HepG2 (cell line): ENCODE results near the gene AP2S1. TPM values are rescaled to one million over a fixed set of nuclear protein-coding genes. Genes with fewer than 3 reads are reported as not detected.
A peak's percentile ranks its signal among the peaks of the same experiment; 100 is the strongest.

Experiments
- ATAC-seq: fragments of 200-7000 bp; cut with Tn5 transposase; 3 replicates; pipeline ENCODE4 v1.9.1; 2020; ENCODE audit warnings: mild to moderate bottlenecking, moderate library complexity
- BruUV-seq: library from RNA; stranded (reverse); fragments of 400-500 nt; replicated peaks from 2 replicates; lab custom pipeline; 2021; lab: Mats Ljungman, UMichigan
- CTCF ChIA-PET: fragments of 300-600 bp; formaldehyde crosslinking; extraction: SDS; loops from one replicate; lab custom pipeline; 2021; ENCODE audit warnings: low total read pairs, inconsistent platforms, low intra/inter-chr PET ratio; lab: Yijun Ruan, JAX
- POLR2A ChIA-PET: fragments of 350-600 bp; sonication (Branson Sonifier 250); formaldehyde crosslinking; loops from one replicate; lab custom pipeline; 2020; ENCODE audit warnings: antibody characterized with exemption, inconsistent platforms; lab: Yijun Ruan, JAX
- DNase-seq: peaks from one replicate; pipeline ENCODE4 v3.0.0-alpha.2; 2015; ENCODE audit warnings: low spot score
- FAIRE-seq: peaks from 3 replicates; lab custom pipeline; 2011; peaks lifted over from hg19 to GRCh38; lab: Jason Lieb, UNC
- H2AFZ ChIP-seq: one replicate; pipeline ENCODE4 v1.6.1; 2011; ENCODE audit warnings: low read length, inconsistent platforms
- H3K27ac ChIP-seq: fragments of 300-600 bp; 3 replicates; pipeline ENCODE4 v1.8.0; 2011; ENCODE audit warnings: mixed run types, mild to moderate bottlenecking, mixed read lengths, low read length, inconsistent platforms; ENCODE audit not compliant: insufficient read depth; ENCODE audit errors: extremely low read length
- H3K27me3 ChIP-seq, 2 experiments: fragments of 200-600 bp in 1 of 2; 2 replicates in 1 of 2; 3 replicates in 1 of 2; pipeline versions ENCODE4 v1.6.0 to v1.8.0; 2011; ENCODE audit warnings: low read length in 2 of 2, mild to moderate bottlenecking in 2 of 2, moderate library complexity in 2 of 2, inconsistent platforms in 1 of 2; ENCODE audit not compliant: insufficient read depth in 2 of 2, control insufficient read depth in 1 of 2
- H3K36me3 ChIP-seq, 2 experiments: fragments of 200-600 bp in 1 of 2; replicated peaks in 1 of 2; 2 replicates in 1 of 2; 3 replicates in 1 of 2; pipeline versions ENCODE4 v1.5.1 to v1.8.0; 2011; ENCODE audit warnings: low read length in 2 of 2, inconsistent platforms in 1 of 2; ENCODE audit not compliant: insufficient read depth in 2 of 2, control insufficient read depth in 1 of 2
- H3K4me1 ChIP-seq: 2 replicates; pipeline ENCODE4 v1.5.1; 2012; ENCODE audit warnings: low read length, inconsistent platforms; ENCODE audit not compliant: insufficient read depth
- H3K4me2 ChIP-seq: 2 replicates; pipeline ENCODE4 v1.6.0; 2011; ENCODE audit warnings: low read depth, low read length, inconsistent platforms
- H3K4me3 ChIP-seq, 3 experiments: fragments of 200-600 bp in 1 of 3; sonication (generic), shearing (Covaris generic) in 1 of 3; replicated peaks in 1 of 3; 2 replicates each; pipeline ENCODE4 v1.5.1; 2011 to 2016; ENCODE audit warnings: low read length in 3 of 3, inconsistent platforms in 2 of 3, low read depth in 2 of 3, mild to moderate bottlenecking in 2 of 3, control low read depth in 1 of 3, mixed read lengths in 1 of 3; ENCODE audit not compliant: insufficient read depth in 1 of 3
- H3K79me2 ChIP-seq: one replicate; pipeline ENCODE4 v1.6.1; 2011; ENCODE audit warnings: low read length, inconsistent platforms; ENCODE audit not compliant: insufficient read depth
- H3K9ac ChIP-seq: 2 replicates; pipeline ENCODE4 v1.6.0; 2011; ENCODE audit warnings: mild to moderate bottlenecking, low read depth, low read length, inconsistent platforms; ENCODE audit not compliant: insufficient read depth
- H3K9me3 ChIP-seq: 2 replicates; pipeline ENCODE4 v1.5.1; 2012; ENCODE audit warnings: mild to moderate bottlenecking, low read length
- H4K20me1 ChIP-seq: 2 replicates; pipeline ENCODE4 v1.6.0; 2011; ENCODE audit warnings: inconsistent platforms, mild to moderate bottlenecking, low read length, moderate library complexity; ENCODE audit not compliant: insufficient read depth
- CBX2 ChIP-seq, 2 experiments: fragments of 200-600 bp in 1 of 2; sonication (generic); formaldehyde crosslinking in 1 of 2; IDR thresholded peaks; 2 replicates each; pipeline versions ENCODE4 v1.7.0 to v1.8.1; 2018 to 2022; ENCODE audit warnings: low read depth in 2 of 2, low read length in 1 of 2, mild to moderate bottlenecking in 1 of 2, missing genetic modification reagents in 1 of 2
- HNF4A ChIP-seq: sonication (generic); formaldehyde crosslinking; IDR thresholded peaks from 2 replicates; pipeline ENCODE4 v1.4.0; 2020; ENCODE audit warnings: missing genetic modification reagents
- IKZF1 ChIP-seq: fragments of 450-650 bp; IDR thresholded peaks from 2 replicates; pipeline ENCODE4 v1.7.1; 2016
- MBD4 ChIP-seq: IDR thresholded peaks from 2 replicates; pipeline ENCODE4 v1.6.1; 2012; ENCODE audit warnings: low read length, inconsistent platforms, borderline replicate concordance
- SUZ12 ChIP-seq: fragments of 150-350 bp; IDR thresholded peaks from 2 replicates; pipeline ENCODE4 v1.6.1; 2014; ENCODE audit warnings: low read depth, low read length
- ZNF282 ChIP-seq: fragments of 450-650 bp; IDR thresholded peaks from 2 replicates; pipeline ENCODE4 v1.6.1; 2018; ENCODE audit not compliant: partially characterized antibody
- ZNF747 ChIP-seq: sonication (generic); formaldehyde crosslinking; IDR thresholded peaks from 2 replicates; pipeline ENCODE4 v1.8.1; 2023; ENCODE audit warnings: missing genetic modification reagents, mild to moderate bottlenecking, borderline replicate concordance
- WGBS: methylation state at CpG from one replicate; pipeline ENCODE4 v1.1.6; 2017; ENCODE audit warnings: low lambda C conversion rate; 5-methylcytosine and 5-hydroxymethylcytosine counted together
- in situ Hi-C: cut with HindIII; loops from 2 replicates; pipeline ENCODE4 v1.10.0; 2017; ENCODE audit warnings: low pct_unique_long_range_greater_than_20kb; ENCODE audit not compliant: extremely low pct_ligation_motif_present
- intact Hi-C: fragments of 100-400 bp; cut with micrococcal nuclease; formaldehyde crosslinking; loops from one replicate; pipeline ENCODE4 v1.10.0; 2022; ENCODE audit not compliant: unreplicated experiment
- polyA plus RNA-seq, 8 experiments: library from polyadenylated mRNA; depleted of rRNA in 3 of 8; stranded (reverse) in 7 of 8; unstranded in 1 of 8; fragments of >200 nt; fragmentation: Illumina TruSeq in 4 of 8; extraction: Trizol in 4 of 8; gene quantifications; 2 replicates each; pipeline versions ENCODE4 v1.2.1 to v1.2.3, GENCODE V29; 2011 to 2016; ENCODE audit warnings: low read depth in 4 of 8, missing spikeins in 1 of 8, mixed read lengths in 1 of 8; ENCODE audit not compliant: insufficient read depth in 1 of 8
- total RNA-seq, 5 experiments: library from RNA; depleted of rRNA; stranded (reverse); fragments of >200 nt; fragmentation: Illumina TruSeq; extraction: Trizol; gene quantifications; 2 replicates each; pipeline ENCODE4 v1.2.3, GENCODE V29; 2016; ENCODE audit warnings: low read depth in 1 of 5
- TF ChIP-seq, protein P1 (sequence below): sonication (generic); formaldehyde crosslinking; IDR thresholded peaks from 2 replicates; pipeline ENCODE4 v1.9.0; 2022; ENCODE audit warnings: missing genetic modification reagents, mild to moderate bottlenecking, borderline replicate concordance
- TF ChIP-seq, protein P2 (sequence below): sonication (generic); formaldehyde crosslinking; IDR thresholded peaks from 2 replicates; pipeline ENCODE4 v1.5.1; 2020; ENCODE audit warnings: missing genetic modification reagents, mild to moderate bottlenecking, borderline replicate concordance
- TF ChIP-seq, protein P3 (sequence below): IDR thresholded peaks from 2 replicates; pipeline ENCODE4 v1.6.1; 2016; ENCODE audit warnings: control low read depth

Gene AP2S1
- total and polyA plus RNA-seq, 2 of the 13 experiments (the other 11 are each of a cell fraction or from before 2014, with no cell fraction given) = 45.2 to 86.1 TPM

DNA sequence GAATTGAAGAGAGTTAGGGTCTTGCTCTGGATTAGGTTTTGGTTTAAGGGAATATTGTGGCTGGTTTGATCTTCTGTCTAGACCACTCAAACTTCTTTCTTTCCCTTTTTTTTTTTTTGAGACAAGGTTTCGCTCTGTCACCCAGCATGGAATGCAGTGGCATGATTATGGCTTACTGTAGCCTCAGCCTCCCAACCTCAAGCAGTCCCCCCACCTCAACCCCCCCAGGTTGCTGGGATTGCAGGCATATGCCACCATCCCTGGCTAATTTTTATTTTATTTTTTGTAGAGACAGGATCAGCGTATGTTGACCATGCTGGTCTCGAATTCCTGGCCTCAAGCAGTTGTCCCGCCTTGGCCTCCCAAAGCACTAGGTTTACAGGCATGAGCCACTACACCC lies 31.4 kb upstream of the AP2S1 start:
- POLR2A ChIA-PET = no interaction called here
- no peak overlapping the region for H3K4me3 ChIP-seq
- H3K9ac ChIP-seq = no peak overlapping the region
- WGBS = 90% methylated on average over 4 of the region's 4 CpGs
- H3K4me2 ChIP-seq = no peak overlapping the region
- peaks cover 84% of the 10 kb centered on the region for H3K79me2 ChIP-seq
- FAIRE-seq (no peak), DNase-seq (no peak), ATAC-seq (no peak)
- CTCF ChIA-PET = no interaction called here
- peaks cover 34% of the 10 kb centered on the region for H3K4me1 ChIP-seq
- no peaks in the 10 kb centered on the region; a peak in 1 of 5 replicates for H3K36me3 ChIP-seq
- peaks cover 3% of the 10 kb centered on the region; the same call in 1 of the 2 replicates for H4K20me1 ChIP-seq
- no peak overlapping the region for H3K27ac ChIP-seq
- no peak overlapping the region for H2AFZ ChIP-seq
- intact Hi-C loops = no loop called here
- no TSS peak for BruUV-seq
- H3K9me3 ChIP-seq = no peaks in the 10 kb centered on the region
- in situ Hi-C loops = no loop called here
- TF ChIP-seq, protein P1, sequence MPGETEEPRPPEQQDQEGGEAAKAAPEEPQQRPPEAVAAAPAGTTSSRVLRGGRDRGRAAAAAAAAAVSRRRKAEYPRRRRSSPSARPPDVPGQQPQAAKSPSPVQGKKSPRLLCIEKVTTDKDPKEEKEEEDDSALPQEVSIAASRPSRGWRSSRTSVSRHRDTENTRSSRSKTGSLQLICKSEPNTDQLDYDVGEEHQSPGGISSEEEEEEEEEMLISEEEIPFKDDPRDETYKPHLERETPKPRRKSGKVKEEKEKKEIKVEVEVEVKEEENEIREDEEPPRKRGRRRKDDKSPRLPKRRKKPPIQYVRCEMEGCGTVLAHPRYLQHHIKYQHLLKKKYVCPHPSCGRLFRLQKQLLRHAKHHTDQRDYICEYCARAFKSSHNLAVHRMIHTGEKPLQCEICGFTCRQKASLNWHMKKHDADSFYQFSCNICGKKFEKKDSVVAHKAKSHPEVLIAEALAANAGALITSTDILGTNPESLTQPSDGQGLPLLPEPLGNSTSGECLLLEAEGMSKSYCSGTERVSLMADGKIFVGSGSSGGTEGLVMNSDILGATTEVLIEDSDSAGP = no peak
- no peaks in the 10 kb centered on the region for H3K27me3 ChIP-seq

- CTCF ChIA-PET = no interaction called here
- Histone ChIP-seq H3K36me3 (no peaks in the 10 kb centered on the region; a peak in 1 of 5 replicates), H2AFZ (no peak overlapping the region), H3K9ac (no peak overlapping the region), H3K4me3 (no peak overlapping the region), H4K20me1 (peaks cover 3% of the 10 kb centered on the region; the same call in 1 of the 2 replicates), H3K27me3 (no peaks in the 10 kb centered on the region), H3K9me3 (no peaks in the 10 kb centered on the region), H3K27ac (no peak overlapping the region), H3K4me2 (no peak overlapping the region), H3K79me2 (peaks cover 82% of the 10 kb centered on the region), H3K4me1 (peaks cover 27% of the 10 kb centered on the region)
- TF ChIP-seq MBD4 = no peak
- TF ChIP-seq, protein P2, sequence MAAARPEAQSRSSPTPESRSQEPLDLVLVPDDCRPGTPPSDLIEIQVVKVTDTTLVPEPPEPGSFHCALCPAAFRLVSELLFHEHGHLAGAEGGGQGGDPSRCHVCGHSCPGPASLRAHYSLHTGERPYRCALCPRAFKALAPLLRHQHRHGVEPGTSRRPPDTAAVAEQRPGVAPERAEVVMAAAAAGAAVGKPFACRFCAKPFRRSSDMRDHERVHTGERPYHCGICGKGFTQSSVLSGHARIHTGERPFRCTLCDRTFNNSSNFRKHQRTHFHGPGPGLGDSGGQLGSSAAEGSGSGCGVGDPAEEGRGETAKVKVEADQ (CRISPR knock-in tag) = no peak
- TF ChIP-seq, protein P3, sequence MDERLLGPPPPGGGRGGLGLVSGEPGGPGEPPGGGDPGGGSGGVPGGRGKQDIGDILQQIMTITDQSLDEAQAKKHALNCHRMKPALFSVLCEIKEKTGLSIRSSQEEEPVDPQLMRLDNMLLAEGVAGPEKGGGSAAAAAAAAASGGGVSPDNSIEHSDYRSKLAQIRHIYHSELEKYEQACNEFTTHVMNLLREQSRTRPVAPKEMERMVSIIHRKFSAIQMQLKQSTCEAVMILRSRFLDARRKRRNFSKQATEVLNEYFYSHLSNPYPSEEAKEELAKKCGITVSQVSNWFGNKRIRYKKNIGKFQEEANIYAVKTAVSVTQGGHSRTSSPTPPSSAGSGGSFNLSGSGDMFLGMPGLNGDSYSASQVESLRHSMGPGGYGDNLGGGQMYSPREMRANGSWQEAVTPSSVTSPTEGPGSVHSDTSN (CRISPR knock-in tag) = no peak
- no peak for TF ChIP-seq ZNF747 (CRISPR knock-in tag)
- no peak for TF ChIP-seq IKZF1
- TF ChIP-seq HNF4A (CRISPR knock-in tag) = 0 out of 2 replicates have a peak, but pooled peaks have one; percentile 12
- TF ChIP-seq SUZ12 = no peak
- TF ChIP-seq CBX2 (IDR thresholded peaks at IDR 0.05; ENCODE audit: low read depth, low read length) = no peak
- TF ChIP-seq CBX2 (CRISPR knock-in tag; IDR thresholded peaks at IDR 0.05; ENCODE audit: low read depth) = no peak
- no peak for TF ChIP-seq ZNF282
- DNase-seq (peak; percentile 35), ATAC-seq (no peak), FAIRE-seq (no peak)
- 96% methylated on average over 4 of the region's 4 CpGs for WGBS
- in situ Hi-C loops = no loop called here
- no TSS peak for BruUV-seq
- intact Hi-C loops = no loop called here
- POLR2A ChIA-PET = interaction anchor here (1.2 kb wide), 1 partner anchor 10 kb away, joined by 4 read pairs; no protein-coding TSS in a partner anchor
Observed at GRCh38 chr19:46881092-46881491, 30.4 kb upstream of the AP2S1 start.
